T-helper 2 cell treated with Interferon-gamma antibody and Interleukin-4, amounts not matched to agents 5 μg/mL and 100 μg/mL, for 36 hours (primary cell): ENCODE data around the gene CNOT9.
A peak's percentile ranks its signal among the peaks of the same experiment; 100 is the strongest.

Source experiments
- DNase-seq: peaks from one replicate; pipeline ENCODE4 v3.0.0; 2021; ENCODE audit warnings: low spot score
- H3K27ac Mint-ChIP-seq: one replicate; pipeline ENCODE4 v1.8.0; 2021; ENCODE audit warnings: mild to moderate bottlenecking, mixed read lengths
- H3K27me3 Mint-ChIP-seq: one replicate; pipeline ENCODE4 v1.8.0; 2021; ENCODE audit warnings: low read depth, mixed read lengths
- H3K36me3 Mint-ChIP-seq: one replicate; pipeline ENCODE4 v1.8.0; 2021; ENCODE audit warnings: low read depth, mixed read lengths
- H3K4me1 Mint-ChIP-seq: one replicate; pipeline ENCODE4 v1.8.0; 2021; ENCODE audit warnings: low read depth, mixed read lengths
- H3K4me3 Mint-ChIP-seq: one replicate; pipeline ENCODE4 v1.8.0; 2022; ENCODE audit warnings: mild to moderate bottlenecking, moderate library complexity, mixed read lengths
- H3K9me3 Mint-ChIP-seq: one replicate; pipeline ENCODE4 v1.8.0; 2021; ENCODE audit warnings: mixed read lengths

Gene CNOT9

DNA sequence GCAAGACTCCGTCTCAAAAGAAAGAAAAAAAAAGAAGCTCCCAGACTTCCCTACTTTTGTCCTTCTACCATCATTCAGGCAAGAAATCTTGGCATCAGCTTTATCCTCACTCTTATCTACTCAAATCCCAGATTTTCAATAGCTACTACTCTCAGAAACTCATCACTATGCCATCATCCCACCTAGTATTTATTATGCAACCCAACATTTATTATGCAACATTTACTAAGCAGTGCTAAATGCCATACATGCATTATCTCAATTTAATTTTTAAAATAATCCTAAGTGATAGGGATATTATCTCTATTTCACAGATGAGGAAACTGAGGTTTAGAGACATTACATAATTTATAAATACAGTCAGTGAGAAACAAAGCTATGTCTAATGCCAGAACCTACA is 4.6 kb upstream of the CNOT9 start:
- H3K4me3 Mint-ChIP-seq = no peak overlapping the region
- no peaks in the 10 kb centered on the region for H3K9me3 Mint-ChIP-seq
- H3K27ac Mint-ChIP-seq = peak overlapping the region; percentile 32
- H3K36me3 Mint-ChIP-seq = peaks cover 52% of the 10 kb centered on the region
- no peak for DNase-seq
- peaks cover 35% of the 10 kb centered on the region for H3K4me1 Mint-ChIP-seq
- no peaks in the 10 kb centered on the region for H3K27me3 Mint-ChIP-seq

DNA sequence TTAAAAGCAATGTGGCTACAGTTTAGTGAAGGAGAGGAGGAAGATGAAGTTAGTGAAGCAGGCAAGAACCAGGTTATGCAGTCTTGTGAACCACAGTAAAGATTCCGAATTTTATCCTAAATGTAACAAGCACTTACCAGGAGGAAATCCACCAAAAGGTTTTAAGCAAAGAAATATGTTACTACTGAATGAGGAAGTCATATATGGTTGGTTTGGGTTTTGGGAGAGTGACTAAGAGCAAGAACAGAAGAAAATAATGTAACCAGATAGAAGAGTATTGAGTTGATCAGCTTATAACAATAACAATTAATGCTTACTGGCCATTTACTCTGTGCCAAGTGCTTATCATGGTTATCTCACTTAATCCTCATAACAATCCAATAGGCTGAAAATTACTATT is 2.3 kb upstream of the CNOT9 start:
- Mint-ChIP-seq H3K27ac (peak overlapping the region; percentile 100), H3K4me3 (peak overlapping the region; percentile 93), H3K27me3 (no peaks in the 10 kb centered on the region), H3K4me1 (peaks cover 50% of the 10 kb centered on the region), H3K9me3 (no peaks in the 10 kb centered on the region), H3K36me3 (peaks cover 57% of the 10 kb centered on the region)
- DNase-seq = no peak

DNA sequence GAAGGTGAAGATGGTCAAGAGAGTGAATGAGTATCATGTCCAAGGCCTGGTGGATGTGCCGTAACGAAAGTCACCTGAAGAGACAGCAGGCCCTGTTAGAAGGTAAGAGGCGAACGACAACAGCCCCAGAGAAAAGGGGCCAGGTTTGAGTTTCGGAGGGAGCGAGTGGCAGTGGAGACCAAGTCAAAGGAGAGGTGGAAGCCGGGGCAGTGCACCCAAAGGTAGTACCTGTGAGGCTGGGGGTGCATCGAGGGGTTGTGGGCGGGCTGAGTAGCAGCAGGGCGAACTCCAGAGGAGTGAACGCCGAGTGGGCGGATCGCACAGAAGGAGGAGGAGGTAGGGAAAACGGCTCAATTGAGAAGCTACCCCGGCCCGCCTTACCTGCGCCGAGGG is 846 bp upstream of the CNOT9 start:
- no peak for DNase-seq
- Mint-ChIP-seq H3K9me3 (no peaks in the 10 kb centered on the region), H3K36me3 (peaks cover 56% of the 10 kb centered on the region)

DNA sequence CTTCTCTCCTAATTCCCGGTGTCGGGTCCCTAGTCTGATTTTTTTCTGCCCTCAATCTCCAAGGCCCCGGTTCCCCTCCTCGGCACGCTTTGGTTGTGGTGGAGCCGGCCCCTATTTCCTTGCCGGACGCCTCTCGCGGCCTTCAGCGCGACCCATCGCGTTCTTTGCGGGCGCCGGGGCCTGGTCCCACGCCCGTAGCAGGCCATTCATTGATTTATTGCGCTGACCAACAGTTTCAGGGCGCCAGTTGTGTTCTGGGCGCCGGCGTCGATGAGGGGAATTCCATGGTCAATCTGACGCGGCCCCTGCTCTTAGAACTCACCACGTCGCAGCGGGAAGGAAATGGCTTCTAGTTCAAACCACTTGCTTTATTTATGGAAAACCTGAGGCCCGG is 396 bp downstream of the CNOT9 start:
- Mint-ChIP-seq H3K27ac (peak overlapping the region; percentile 100), H3K27me3 (no peaks in the 10 kb centered on the region), H3K9me3 (no peaks in the 10 kb centered on the region), H3K36me3 (peaks cover 50% of the 10 kb centered on the region), H3K4me3 (peak overlapping the region; percentile 93), H3K4me1 (peaks cover 43% of the 10 kb centered on the region)
- peak; percentile 69 for DNase-seq

More for the DNA sequence above, 846 bp upstream of the CNOT9 start:
- peaks cover 51% of the 10 kb centered on the region for H3K4me1 Mint-ChIP-seq
- peak overlapping the region; percentile 93 for H3K4me3 Mint-ChIP-seq
- no peaks in the 10 kb centered on the region for H3K27me3 Mint-ChIP-seq
- peak overlapping the region; percentile 100 for H3K27ac Mint-ChIP-seq

DNA sequence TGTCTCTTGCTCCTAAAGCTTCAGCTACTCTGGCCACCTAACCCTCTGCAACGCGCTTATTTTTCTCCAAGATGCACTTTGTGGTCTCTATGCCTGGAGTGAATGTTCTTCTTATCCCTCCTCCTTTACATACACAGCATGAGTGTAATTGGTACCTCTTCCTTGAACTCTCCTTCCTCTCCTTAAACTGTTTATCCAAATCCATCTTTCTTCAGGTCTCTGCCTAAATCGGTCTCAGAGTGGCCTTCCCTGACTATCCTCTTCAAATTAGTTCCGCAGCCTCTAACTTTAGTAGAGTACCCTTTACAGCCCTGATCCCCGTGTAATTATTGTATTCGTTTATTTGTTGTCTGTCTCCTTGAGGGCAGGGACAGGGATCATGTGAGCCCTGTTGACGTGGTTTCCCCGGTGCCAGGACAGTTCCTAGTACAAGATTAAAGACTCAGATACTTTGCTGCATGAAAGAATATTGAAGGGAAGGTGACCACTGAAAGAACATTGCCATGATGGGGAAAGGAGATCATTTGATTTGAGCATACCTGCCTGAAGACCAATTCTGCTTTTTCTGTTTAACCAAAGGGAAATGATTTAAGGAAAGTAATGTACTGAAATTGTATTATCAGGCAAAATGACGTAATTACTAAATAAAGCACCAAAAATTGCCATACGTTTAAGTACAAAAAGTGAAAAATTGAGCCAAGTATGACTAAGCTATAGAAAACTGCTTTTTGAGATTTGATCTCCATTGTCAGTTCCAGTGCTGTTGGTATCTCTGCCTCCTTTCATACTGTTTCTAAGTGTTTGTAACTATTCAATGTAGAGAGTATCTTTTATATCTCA is 1.2 kb downstream of the CNOT9 start:
- Mint-ChIP-seq H3K4me1 (peaks cover 41% of the 10 kb centered on the region), H3K9me3 (no peaks in the 10 kb centered on the region), H3K27ac (peak overlapping the region; percentile 100), H3K36me3 (peaks cover 52% of the 10 kb centered on the region), H3K27me3 (no peaks in the 10 kb centered on the region), H3K4me3 (peak overlapping the region; percentile 93)
- no peak for DNase-seq

DNA sequence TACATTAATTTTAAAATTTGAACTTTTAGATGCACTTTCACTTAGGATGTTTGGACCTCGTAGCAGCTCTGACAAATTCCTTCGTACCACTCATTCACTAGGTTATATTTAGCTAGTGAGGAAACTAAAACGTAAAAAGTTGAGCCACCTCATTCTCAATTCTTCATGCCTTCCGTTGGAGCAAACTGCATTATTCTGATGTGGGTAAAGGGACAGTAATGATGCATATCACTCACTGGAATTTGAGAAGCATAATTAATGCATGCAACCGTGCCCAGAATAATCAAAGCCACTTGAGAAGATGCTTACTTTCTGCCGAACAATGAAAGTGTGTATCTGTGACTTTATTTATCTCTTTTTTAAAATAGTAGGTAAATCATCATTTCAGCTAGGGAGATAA is 2.2 kb downstream of the CNOT9 start:
- H3K4me1 Mint-ChIP-seq = peaks cover 41% of the 10 kb centered on the region
- peak overlapping the region; percentile 100 for H3K27ac Mint-ChIP-seq
- peak overlapping the region; percentile 93 for H3K4me3 Mint-ChIP-seq
- no peak for DNase-seq
- H3K27me3 Mint-ChIP-seq = no peaks in the 10 kb centered on the region
- H3K9me3 Mint-ChIP-seq = no peaks in the 10 kb centered on the region
- H3K36me3 Mint-ChIP-seq = peaks cover 55% of the 10 kb centered on the region

DNA sequence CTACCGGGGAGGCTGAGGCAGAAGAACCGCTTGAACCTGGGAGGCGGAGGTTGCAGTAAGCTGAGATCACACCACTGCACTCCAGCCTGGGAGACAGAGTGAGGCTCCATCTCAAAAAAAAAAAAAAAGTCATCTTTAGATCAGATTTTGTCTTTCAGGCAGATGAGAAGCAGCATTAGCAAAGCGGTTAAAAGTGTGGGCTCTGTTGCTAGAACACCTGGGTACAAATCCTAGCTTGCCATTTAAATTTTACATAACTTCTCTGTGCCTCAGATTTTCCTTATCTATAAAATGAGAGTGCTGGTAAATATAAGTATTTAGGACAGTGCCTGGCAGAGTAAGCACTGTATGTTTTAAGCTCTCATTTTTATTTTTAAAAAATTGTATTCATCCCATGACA is 8.2 kb downstream of the CNOT9 start:
- DNase-seq = no peak
- no peak overlapping the region for H3K27ac Mint-ChIP-seq
- H3K27me3 Mint-ChIP-seq = no peaks in the 10 kb centered on the region
- no peaks in the 10 kb centered on the region for H3K9me3 Mint-ChIP-seq
- peaks cover 37% of the 10 kb centered on the region for H3K36me3 Mint-ChIP-seq
- no peak overlapping the region for H3K4me3 Mint-ChIP-seq
- peaks cover 16% of the 10 kb centered on the region for H3K4me1 Mint-ChIP-seq

DNA sequence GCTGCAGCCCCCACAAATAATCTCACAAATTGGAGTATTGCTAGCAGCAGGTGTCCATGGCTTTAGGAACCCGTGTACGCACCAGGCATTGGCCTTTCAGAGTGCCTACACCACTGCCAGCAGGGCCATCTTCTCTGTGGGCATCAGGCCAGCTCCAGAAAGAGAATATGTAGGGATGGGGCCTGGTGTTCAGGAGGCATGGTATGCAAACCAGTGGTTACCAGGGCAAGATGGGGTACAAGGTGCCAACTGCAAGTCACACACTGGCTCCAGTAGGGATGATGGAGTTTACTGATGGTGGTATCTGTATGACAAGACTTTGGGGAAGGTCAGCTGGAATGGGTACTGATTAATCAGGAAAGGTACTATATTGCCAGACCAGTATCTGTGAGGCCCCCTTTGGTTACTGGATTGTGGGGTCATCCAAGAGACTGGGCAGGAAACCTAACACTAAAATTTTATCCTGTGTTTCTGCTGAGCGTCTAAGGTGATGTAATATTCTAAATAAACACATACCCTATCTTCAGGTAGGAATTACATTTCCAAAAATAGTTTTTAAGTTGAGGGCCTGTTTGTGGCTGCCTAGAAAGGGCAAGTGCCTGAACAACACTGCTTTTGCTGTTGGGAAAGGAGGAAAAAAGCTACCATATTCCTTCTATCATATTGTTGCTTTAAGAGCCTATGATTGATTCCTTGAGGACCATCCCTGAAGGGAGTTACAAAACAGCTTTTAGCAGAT is 9.0 kb downstream of the CNOT9 start:
- Mint-ChIP-seq H3K36me3 (peaks cover 33% of the 10 kb centered on the region), H3K27ac (no peak overlapping the region), H3K27me3 (no peaks in the 10 kb centered on the region), H3K4me1 (peaks cover 18% of the 10 kb centered on the region), H3K9me3 (no peaks in the 10 kb centered on the region), H3K4me3 (no peak overlapping the region)
- DNase-seq = no peak

DNA sequence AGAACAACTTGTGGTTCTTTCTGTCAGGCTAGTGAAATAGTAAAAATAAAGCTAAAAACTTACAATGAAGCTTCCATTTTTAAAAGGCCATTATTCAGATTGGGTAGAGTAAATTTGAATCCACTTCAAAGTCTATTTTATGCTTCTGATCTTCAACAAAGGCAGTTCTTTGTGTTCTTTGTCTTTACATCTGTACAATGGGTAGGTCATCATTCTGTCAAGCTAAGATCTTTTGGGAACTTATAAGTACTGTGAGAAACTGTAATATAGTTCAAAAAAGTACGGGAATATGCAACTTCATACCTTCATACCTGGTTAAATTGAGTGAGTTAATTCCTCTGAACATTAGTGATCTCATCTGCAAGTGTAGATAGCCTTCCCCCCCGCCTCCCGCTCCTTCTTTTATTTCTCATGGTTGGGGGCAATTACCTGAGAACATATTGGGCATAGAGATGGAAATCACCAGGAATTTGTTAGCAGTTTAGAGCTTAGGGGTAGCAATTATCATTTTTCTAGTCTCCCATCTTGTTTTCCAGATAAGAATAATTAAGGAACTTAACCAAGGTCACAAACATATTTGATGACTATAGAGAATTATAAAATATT is 9.7 kb downstream of the CNOT9 start:
- H3K27ac Mint-ChIP-seq = no peak overlapping the region
- H3K36me3 Mint-ChIP-seq = peaks cover 37% of the 10 kb centered on the region
- peaks cover 21% of the 10 kb centered on the region for H3K4me1 Mint-ChIP-seq

DNA sequence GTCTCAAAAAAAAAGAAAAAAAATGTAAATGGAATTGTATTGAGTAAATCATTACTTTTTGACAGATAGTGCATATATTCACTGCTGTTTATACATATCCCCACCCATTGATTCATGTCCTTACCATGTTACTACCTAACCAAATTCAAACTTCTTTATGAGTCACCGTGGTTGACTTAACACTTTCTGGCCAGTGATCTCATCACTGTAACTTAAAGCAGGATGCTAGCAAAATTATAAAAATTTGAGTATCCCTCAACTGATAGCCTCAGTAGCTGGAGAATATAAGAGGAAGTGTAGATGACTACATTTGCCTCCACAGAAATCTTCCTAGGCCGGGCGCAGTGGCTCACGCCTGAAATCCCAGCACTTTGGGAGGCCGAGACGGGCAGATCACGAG is 13.4 kb downstream of the CNOT9 start:
- Mint-ChIP-seq H3K27ac (peak overlapping the region; percentile 58), H3K27me3 (no peaks in the 10 kb centered on the region), H3K4me1 (peaks cover 18% of the 10 kb centered on the region), H3K36me3 (peaks cover 48% of the 10 kb centered on the region), H3K4me3 (no peak overlapping the region), H3K9me3 (no peaks in the 10 kb centered on the region)
- peak; percentile 16 for DNase-seq

More for the DNA sequence above, 9.7 kb downstream of the CNOT9 start:
- no peaks in the 10 kb centered on the region for H3K9me3 Mint-ChIP-seq
- no peak overlapping the region for H3K4me3 Mint-ChIP-seq
- DNase-seq = no peak
- H3K27me3 Mint-ChIP-seq = no peaks in the 10 kb centered on the region

DNA sequence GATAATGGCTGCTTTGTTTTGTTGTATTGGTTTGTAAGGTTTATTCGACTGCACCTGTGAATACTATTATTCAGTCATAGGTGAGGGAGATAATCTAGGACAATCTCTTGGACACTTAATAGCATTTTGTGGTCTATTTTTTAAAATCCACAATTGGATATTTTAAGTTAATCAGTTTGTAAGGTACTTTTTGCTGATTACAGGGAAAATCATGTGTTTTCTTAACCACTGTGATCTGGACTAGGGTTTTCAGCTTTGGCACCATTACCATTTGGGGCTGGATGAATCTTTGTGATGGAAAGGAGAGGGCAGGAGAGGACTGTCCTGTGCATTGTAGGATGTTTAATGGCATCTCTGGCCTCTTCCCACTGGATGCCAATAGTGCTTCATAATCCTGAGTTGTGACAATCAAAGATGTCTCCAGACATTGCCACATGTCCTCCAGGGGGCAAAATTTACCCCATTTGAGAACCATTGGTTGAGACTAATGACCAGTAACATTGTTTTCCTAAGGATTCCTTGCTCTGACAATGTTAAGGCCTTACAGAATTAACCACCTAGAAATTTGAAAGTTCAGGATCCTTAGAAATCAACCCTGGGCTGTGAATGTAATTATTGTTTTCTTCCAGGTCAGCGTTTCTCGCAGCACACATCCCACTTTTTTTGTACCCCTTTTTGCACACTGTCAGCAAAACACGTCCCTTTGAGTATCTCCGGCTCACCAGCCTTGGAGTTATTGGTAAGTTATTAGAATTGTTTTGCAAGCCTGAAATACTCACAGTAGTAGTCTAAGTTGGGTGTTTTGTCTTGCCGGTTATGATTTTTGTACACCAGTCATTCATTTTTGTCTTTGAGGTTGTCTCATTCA is 15.6 kb downstream of the CNOT9 start:
- no peaks in the 10 kb centered on the region for H3K27me3 Mint-ChIP-seq
- no peak overlapping the region for H3K4me3 Mint-ChIP-seq
- H3K27ac Mint-ChIP-seq = no peak overlapping the region
- H3K36me3 Mint-ChIP-seq = peaks cover 53% of the 10 kb centered on the region
- peaks cover 10% of the 10 kb centered on the region for H3K4me1 Mint-ChIP-seq
- no peak for DNase-seq
- no peaks in the 10 kb centered on the region for H3K9me3 Mint-ChIP-seq

DNA sequence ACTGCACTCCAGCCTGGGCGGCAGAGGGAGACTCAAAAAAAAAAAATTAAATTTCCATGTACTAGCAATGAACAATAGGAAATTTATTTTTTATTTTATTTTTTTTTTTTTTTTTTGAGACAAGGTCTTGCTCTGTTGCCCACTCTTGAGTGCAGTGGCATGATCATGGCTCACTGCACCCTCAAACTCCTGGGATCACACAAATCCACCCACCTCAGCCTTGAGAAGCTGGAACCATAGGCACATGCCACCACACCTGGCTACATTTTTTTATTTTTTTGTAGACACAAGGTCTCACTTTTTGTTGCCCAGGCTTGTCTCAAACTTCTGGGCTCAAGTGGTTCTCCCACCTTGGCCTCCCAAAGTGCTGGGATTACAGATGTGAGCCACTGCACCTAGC is 16.9 kb downstream of the CNOT9 start:
- no peak overlapping the region for H3K4me3 Mint-ChIP-seq
- H3K27ac Mint-ChIP-seq = no peak overlapping the region
- no peak for DNase-seq
- H3K4me1 Mint-ChIP-seq = peaks cover 10% of the 10 kb centered on the region
- H3K27me3 Mint-ChIP-seq = no peaks in the 10 kb centered on the region
- H3K36me3 Mint-ChIP-seq = peaks cover 58% of the 10 kb centered on the region
- no peaks in the 10 kb centered on the region for H3K9me3 Mint-ChIP-seq

DNA sequence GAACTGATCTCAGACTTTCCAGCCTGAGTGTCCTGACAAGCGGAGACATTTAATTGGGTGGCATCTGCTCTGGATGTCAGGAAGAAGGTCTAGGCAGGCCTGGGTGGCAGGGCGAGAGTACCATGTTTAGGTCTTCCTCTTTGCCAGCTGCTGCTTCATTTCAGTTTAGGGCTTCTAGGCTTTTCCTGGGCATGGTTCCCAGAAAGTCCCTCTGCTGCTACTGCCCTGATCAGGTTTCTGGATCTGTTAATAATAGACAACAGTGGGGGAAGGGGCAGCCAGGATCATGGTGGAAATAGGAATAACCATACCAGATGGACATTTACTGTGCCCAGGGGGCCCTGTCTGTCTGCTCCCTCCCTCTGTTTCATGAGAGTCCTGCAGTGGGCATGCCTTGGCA is 36.8 kb downstream of the CNOT9 start:
- H3K4me3 Mint-ChIP-seq = no peak overlapping the region

More for the DNA sequence above, 36.8 kb downstream of the CNOT9 start:
- no peaks in the 10 kb centered on the region for H3K36me3 Mint-ChIP-seq
- DNase-seq = no peak
- H3K27me3 Mint-ChIP-seq = peaks cover 10% of the 10 kb centered on the region
- no peaks in the 10 kb centered on the region for H3K9me3 Mint-ChIP-seq
- H3K4me1 Mint-ChIP-seq = no peaks in the 10 kb centered on the region
- H3K27ac Mint-ChIP-seq = no peak overlapping the region
